GM18909 (cell line): ENCODE results near the gene GLTP.

Experiments
- ATAC-seq: cut with Tn5 transposase; IDR thresholded peaks from one replicate; pipeline ENCODE4 v1.9.1; 2021; ENCODE audit warnings: mild to moderate bottlenecking; ENCODE audit not compliant: unreplicated experiment, poor library complexity

Gene GLTP

GRCh38 chr12:109847142-109847735, 33.1 kb downstream of the GLTP start:
- ATAC-seq, result no peak

GRCh38 chr12:109845824-109846205, 34.5 kb downstream of the GLTP start:
- ATAC-seq, result no peak

DNA sequence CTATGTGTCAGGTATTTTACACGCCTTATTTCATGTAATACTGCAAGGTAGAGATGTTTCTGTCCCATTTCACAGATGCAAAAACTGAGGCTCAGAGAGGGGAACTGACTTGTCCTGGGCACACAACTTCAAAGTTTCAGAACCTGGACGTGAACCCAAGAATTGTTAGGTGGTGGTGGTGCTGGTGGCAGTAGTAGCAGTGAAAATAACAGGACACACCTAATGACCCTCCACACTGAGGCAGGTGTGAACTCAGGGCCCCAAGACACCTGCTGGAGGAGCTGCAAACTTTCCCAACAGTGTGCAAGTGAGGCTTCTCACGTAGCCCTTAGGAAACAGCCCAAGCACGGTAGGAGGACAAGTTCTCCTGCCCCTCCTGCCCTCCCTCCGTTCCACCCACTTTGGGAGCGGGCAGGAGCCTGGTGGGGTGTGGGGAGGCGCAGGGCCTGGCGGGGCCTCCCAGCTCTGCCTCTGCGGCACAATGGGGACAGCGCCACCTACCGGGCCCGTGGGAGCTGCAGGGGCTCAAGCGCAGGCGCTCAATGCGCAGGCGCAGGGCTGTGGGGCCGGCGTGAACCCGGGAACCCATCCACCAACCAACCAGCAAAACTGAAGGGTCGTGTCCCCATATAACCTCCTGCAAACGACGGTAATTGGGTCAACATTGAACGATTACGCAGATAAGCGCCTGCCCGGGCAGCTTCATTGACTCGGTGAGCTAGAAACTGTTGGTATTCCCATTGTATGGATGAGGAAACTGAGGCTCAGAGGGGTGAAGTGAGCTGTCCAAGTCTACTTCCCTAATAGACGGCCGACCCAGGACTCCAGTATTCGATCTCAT, 35.1 kb downstream of the GLTP start:
- peak; percentile 77 for ATAC-seq

DNA sequence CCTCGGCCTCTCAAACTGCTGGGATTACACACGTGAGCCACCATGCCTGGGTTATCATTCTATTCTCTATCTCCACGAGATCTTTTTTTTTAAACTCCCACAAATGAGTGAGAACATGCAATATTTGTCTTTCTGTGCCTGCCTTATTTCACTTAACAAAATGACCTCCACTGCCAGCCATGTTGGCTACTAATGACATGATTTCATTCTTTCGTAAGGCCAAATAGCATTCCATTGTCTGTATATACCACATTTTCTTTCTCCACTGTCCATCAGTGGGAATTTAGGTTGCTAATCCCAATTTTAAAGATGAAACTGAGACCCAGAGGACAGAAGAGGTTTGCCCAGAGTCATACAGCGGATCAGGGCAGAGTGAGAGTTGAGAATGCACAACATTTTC, 36.2 kb downstream of the GLTP start:
- ATAC-seq, result no peak

GRCh38 chr12:109842021-109842420, 38.3 kb downstream of the GLTP start:
- no peak for ATAC-seq

- no peak for ATAC-seq
These were observed 39.0 kb downstream of the GLTP start for GRCh38 chr12:109841356-109841755.

- no peak for ATAC-seq
These were observed 39.9 kb downstream of the GLTP start for GRCh38 chr12:109840305-109841074.

- no peak for ATAC-seq
These were observed 40.9 kb downstream of the GLTP start for GRCh38 chr12:109839444-109839843.

GRCh38 chr12:109836916-109837315, 43.4 kb downstream of the GLTP start:
- ATAC-seq, result no peak

DNA sequence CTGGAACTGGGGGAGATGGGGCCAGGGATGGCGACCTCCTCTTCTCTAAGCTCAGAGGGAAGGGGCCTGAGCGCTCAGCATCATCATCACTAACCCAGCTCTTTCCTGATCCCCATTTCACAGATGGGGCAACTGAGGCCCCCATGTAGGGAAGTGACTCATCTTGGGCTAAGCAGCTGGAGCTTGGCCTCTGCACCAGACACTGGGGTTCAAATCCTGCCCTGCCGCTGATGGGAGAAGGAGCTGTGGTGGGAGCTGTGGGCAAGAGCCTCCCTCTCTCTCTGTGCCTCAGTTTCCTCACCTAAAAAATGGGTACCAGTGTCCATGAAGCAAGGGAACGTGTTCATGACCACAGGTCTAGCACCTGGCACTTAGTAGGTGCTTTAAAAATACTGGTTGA, 44.5 kb downstream of the GLTP start:
- ATAC-seq, result no peak

GRCh38 chr12:109833307-109834189, 46.8 kb downstream of the GLTP start, which contains the start of gene TRPV4:
Gene TRPV4 (minus strand): TSS chr12:109833398. CDS start chr12:109814796, 18,602 bp downstream.
- no peak for ATAC-seq

- no peak for ATAC-seq
These were observed 47.6 kb downstream of the GLTP start for GRCh38 chr12:109832541-109833306.

- no peak for ATAC-seq
These were observed 48.4 kb downstream of the GLTP start for GRCh38 chr12:109831929-109832328.

GRCh38 chr12:109831365-109831764, 49.0 kb downstream of the GLTP start:
- ATAC-seq, result no peak

- no peak for ATAC-seq
These were observed 49.6 kb downstream of the GLTP start for GRCh38 chr12:109830718-109831117.

DNA sequence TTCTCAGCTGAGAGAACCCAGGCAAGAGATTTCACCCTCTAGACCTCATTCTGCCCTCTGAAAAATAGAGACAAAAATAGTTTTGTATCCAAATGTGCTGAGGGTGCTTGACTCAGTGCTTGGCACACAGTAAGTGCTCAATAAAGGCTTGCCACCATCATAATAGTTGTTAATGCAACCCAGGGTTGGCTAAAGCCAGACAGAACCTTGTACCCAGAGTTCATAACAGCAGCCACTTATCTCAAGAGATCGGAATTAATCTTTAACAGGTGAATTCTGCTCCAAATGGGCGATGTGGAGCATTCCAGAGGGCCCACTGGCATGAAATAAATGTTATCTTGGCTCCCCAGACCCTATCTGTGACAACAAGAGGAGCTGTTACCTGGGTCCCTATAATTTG, 50.1 kb downstream of the GLTP start:
- no peak for ATAC-seq

GRCh38 chr12:109829667-109830066, 50.7 kb downstream of the GLTP start:
- ATAC-seq, result no peak

- ATAC-seq, result no peak
These were observed 51.4 kb downstream of the GLTP start for GRCh38 chr12:109828754-109829511.
